Thyroid gland (tissue), 4 donors: ENCODE measurements around the gene TENT4B. TPM values are rescaled to one million over a fixed set of nuclear protein-coding genes. Genes with fewer than 3 reads are reported as not detected.

Source experiments
- DNase-seq, 2 donors: peaks; one replicate each; pipeline ENCODE4 v3.0.0-alpha.2; 2019
- H3K27ac ChIP-seq, 3 donors: fragments of 200-600 bp; sonication (generic); 1 replicate in 2 of 3; 2 replicates in 1 of 3; pipeline ENCODE4 v1.5.1; 2016 to 2019; ENCODE audit warnings: mild to moderate bottlenecking in 1 of 3, moderate library complexity in 1 of 3
- H3K27me3 ChIP-seq: fragments of 200-600 bp; sonication (generic); one replicate; pipeline ENCODE4 v1.5.1; 2019
- H3K36me3 ChIP-seq, 2 donors: fragments of 200-600 bp; sonication (generic); one replicate each; pipeline ENCODE4 v1.5.1; 2016 to 2019
- H3K4me1 ChIP-seq, 2 donors: fragments of 200-600 bp; sonication (generic); one replicate each; pipeline ENCODE4 v1.5.1; 2017 to 2019
- H3K4me3 ChIP-seq, 3 donors: fragments of 200-600 bp; sonication (generic); replicated peaks in 1 of 3; 1 replicate in 2 of 3; 2 replicates in 1 of 3; pipeline ENCODE4 v1.5.1; 2016; ENCODE audit warnings: mild to moderate bottlenecking in 1 of 3
- H3K9me3 ChIP-seq: fragments of 200-600 bp; sonication (generic); one replicate; pipeline ENCODE4 v1.5.1; 2017
- POLR2A ChIP-seq, 2 donors: fragments of 450-650 bp; IDR thresholded peaks; one replicate each; pipeline ENCODE4 v1.6.1; 2017; ENCODE audit warnings: antibody characterized with exemption in 2 of 2, mild to moderate bottlenecking in 2 of 2, moderate library complexity in 1 of 2
- WGBS, 2 donors: methylation state at CpG; one replicate each; pipeline ENCODE4 v1.1.5; 2017; 5-methylcytosine and 5-hydroxymethylcytosine counted together
- intact Hi-C: fragments of 100-400 bp; cut with DNase I; formaldehyde crosslinking; loops from one replicate; pipeline ENCODE4 v1.15.1; 2023
- total RNA-seq, 4 donors: library from RNA; depleted of rRNA; stranded (reverse); fragments of >200 nt; gene quantifications; one replicate each; pipeline ENCODE4 v1.2.3, GENCODE V29; 2016
- TF ChIP-seq, protein P1 (sequence below), 6 experiments: fragments of 200-600 bp in 3 of 6; fragments of 450-650 bp in 3 of 6; sonication (generic) in 3 of 6; IDR thresholded peaks; one replicate each; pipeline ENCODE4 v1.5.1; 2016 to 2019; ENCODE audit warnings: antibody characterized with exemption in 6 of 6, mild to moderate bottlenecking in 2 of 6, inconsistent platforms in 1 of 6, moderate library complexity in 1 of 6

The TENT4B gene
- total RNA-seq, 4 donors from 2014 or later = 10.0 to 14.7 (median 11.4) TPM

DNA sequence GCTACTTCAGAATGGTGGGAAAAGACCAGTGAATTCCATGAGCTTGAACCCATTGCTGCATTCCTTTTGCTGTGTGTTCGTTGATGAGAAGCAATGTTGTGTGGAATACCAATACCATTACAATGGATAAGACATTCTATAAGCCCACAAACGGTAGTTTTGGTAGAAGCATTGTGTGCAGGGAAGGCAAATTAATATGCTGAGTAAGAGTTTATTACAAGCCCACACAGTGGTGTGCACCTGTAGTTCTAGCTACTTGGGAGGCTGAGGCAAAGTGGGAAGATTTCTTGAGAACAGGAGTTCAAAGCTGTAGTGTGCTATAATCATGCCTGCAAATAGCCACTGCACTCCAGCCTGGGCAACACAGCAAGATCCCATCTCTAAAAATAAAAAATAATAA lies 19.9 kb upstream of the TENT4B start:
- Histone ChIP-seq H3K27me3 (no peaks in the 10 kb centered on the region), H3K27ac (no peak overlapping the region), H3K4me1 (no peaks in the 10 kb centered on the region), H3K36me3 (no peaks in the 10 kb centered on the region), H3K9me3 (no peaks in the 10 kb centered on the region), H3K4me3 (no peak overlapping the region)
- no peak for DNase-seq
- TF ChIP-seq POLR2A (IDR thresholded peaks at IDR 0.05) = no peak
- TF ChIP-seq, protein P1, sequence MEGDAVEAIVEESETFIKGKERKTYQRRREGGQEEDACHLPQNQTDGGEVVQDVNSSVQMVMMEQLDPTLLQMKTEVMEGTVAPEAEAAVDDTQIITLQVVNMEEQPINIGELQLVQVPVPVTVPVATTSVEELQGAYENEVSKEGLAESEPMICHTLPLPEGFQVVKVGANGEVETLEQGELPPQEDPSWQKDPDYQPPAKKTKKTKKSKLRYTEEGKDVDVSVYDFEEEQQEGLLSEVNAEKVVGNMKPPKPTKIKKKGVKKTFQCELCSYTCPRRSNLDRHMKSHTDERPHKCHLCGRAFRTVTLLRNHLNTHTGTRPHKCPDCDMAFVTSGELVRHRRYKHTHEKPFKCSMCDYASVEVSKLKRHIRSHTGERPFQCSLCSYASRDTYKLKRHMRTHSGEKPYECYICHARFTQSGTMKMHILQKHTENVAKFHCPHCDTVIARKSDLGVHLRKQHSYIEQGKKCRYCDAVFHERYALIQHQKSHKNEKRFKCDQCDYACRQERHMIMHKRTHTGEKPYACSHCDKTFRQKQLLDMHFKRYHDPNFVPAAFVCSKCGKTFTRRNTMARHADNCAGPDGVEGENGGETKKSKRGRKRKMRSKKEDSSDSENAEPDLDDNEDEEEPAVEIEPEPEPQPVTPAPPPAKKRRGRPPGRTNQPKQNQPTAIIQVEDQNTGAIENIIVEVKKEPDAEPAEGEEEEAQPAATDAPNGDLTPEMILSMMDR (IDR thresholded peaks at IDR 0.05) = no peak
- intact Hi-C loops = no loop called here
- WGBS, 2 donors = 38 to 43% methylated on average over 2 of the region's 2 CpGs

DNA sequence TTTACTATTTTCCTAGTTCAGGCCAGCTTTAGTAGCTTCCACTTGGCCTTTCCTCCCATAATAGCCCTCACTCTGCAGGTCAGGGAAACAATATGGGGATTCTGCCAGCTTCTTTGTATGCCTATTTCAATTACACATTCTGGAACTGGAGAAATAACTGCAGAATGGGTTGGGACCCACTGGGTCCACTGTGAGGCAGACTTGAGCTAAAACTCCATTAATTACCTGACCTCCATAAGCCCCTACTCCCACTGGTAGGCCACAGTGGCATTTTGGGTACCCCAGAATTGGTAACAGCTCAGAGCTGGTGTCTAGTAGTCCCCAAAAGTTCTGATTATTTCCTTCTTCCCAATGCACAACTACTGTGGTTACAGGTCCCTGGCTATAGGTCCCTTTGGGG lies 16.7 kb upstream of the TENT4B start:
- TF ChIP-seq, protein P1 (IDR thresholded peaks at IDR 0.05) = no peak
- no peak for TF ChIP-seq POLR2A (IDR thresholded peaks at IDR 0.05)
- Histone ChIP-seq H3K27me3 (no peaks in the 10 kb centered on the region), H3K9me3 (no peaks in the 10 kb centered on the region), H3K36me3 (no peaks in the 10 kb centered on the region), H3K4me1 (no peaks in the 10 kb centered on the region), H3K27ac (no peak overlapping the region), H3K4me3 (no peak overlapping the region)
- DNase-seq = no peak
- intact Hi-C loops = no loop called here

DNA sequence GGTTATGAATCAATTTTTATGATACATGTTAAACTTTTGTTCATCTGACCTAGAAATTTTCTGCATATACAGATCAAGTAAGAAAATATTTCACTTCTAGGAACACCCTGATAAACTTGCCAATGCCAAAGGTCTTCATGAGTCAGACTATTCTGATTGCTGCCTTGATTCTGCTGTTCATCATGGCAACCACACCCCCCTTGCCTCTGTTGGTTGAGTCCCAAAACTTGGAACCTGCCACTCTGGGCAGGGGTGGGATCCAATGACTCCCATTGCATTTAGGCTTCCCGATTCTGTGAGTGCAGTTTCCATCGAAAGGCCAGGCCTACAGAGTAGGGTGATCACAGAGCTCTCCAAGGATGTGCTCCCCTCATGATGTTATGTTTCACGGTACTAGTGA lies 15.8 kb upstream of the TENT4B start:
- intact Hi-C loops = no loop called here
- no peaks in the 10 kb centered on the region for H3K36me3 ChIP-seq
- no peaks in the 10 kb centered on the region for H3K27me3 ChIP-seq
- no peak overlapping the region for H3K4me3 ChIP-seq
- TF ChIP-seq, protein P1 (IDR thresholded peaks at IDR 0.05) = no peak
- TF ChIP-seq POLR2A (IDR thresholded peaks at IDR 0.05) = no peak
- 95 to 96% methylated on average over 3 of the region's 3 CpGs for WGBS, 2 donors
- no peaks in the 10 kb centered on the region for H3K4me1 ChIP-seq
- H3K27ac ChIP-seq = no peak overlapping the region
- H3K9me3 ChIP-seq = no peaks in the 10 kb centered on the region
- no peak for DNase-seq

DNA sequence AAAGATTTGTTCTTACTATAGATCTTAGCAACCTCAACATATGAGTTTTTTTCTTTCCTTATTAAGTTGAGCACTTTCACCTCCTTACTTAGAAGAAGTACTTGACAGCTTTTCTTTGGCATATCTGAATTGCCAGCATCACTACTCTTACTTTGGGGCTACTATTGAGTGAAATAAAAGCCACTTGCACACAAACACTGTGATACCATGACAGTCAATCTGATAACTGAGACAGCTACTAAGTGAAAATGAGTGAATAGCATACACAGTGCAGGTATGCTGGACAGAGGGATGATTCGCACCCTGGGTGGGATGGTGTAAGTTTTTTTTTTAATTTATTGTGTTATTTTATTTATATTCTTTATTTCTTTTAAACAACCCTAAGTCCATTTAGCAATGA lies 13.5 kb upstream of the TENT4B start:
- intact Hi-C loops = no loop called here
- Histone ChIP-seq H3K4me3 (no peak overlapping the region), H3K9me3 (no peaks in the 10 kb centered on the region), H3K36me3 (no peaks in the 10 kb centered on the region), H3K27me3 (no peaks in the 10 kb centered on the region), H3K4me1 (no peaks in the 10 kb centered on the region), H3K27ac (no peak overlapping the region)
- no peak for DNase-seq
- TF ChIP-seq, protein P1 (IDR thresholded peaks at IDR 0.05) = no peak
- TF ChIP-seq POLR2A (IDR thresholded peaks at IDR 0.05) = no peak
- 87 to 98% methylated on average over 1 of the region's 1 CpG for WGBS, 2 donors

DNA sequence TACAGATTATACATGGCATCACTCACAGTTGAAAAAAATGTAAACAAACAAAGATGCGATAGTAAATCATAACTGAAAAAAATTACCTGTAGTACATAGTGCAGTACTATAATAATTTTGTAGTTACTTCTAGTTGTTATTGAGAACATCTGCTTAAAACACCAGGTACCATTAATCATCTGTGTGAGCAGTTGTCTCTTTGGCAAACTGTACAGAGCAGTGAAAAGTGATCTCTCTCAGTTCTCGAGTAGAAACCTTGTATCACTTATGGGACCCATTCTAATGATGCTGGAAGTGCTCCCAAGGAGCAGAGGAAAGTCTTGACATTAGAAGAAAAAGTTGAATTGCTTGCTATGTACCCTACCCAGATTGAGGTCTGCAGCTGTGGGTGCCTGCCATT lies 8.9 kb upstream of the TENT4B start:
- H3K27me3 ChIP-seq = no peaks in the 10 kb centered on the region
- no peak for DNase-seq
- TF ChIP-seq, protein P1 (IDR thresholded peaks at IDR 0.05) = no peak
- H3K4me3 ChIP-seq = no peak overlapping the region
- 78% methylated on average over 2 of the region's 2 CpGs for WGBS, 2 donors
- no peaks in the 10 kb centered on the region for H3K9me3 ChIP-seq
- H3K36me3 ChIP-seq = no peaks in the 10 kb centered on the region
- intact Hi-C loops = no loop called here
- H3K4me1 ChIP-seq = peaks cover 0 to 12% of the 10 kb centered on the region in 2 donors
- no peak overlapping the region for H3K27ac ChIP-seq
